A549 treated with AZD9567 at 1 μM for 4 hours (cell line): ENCODE measurements around the gene RAP1GAP2. TPM values are rescaled to one million over a fixed set of nuclear protein-coding genes. Genes with fewer than 3 reads are reported as not detected.

Experiments
- total RNA-seq: library from RNA; stranded (reverse); fragments of 200-300 nt; extraction: Qiagen RNA extraction; gene quantifications from 5 replicates; pipeline ENCODE4 v1.2.3, GENCODE V29; 2022; ENCODE audit not compliant: insufficient read depth

RAP1GAP2 gene
- total RNA-seq = 17.0 to 36.6 TPM (median 21.4 TPM) in 5 replicates

DNA sequence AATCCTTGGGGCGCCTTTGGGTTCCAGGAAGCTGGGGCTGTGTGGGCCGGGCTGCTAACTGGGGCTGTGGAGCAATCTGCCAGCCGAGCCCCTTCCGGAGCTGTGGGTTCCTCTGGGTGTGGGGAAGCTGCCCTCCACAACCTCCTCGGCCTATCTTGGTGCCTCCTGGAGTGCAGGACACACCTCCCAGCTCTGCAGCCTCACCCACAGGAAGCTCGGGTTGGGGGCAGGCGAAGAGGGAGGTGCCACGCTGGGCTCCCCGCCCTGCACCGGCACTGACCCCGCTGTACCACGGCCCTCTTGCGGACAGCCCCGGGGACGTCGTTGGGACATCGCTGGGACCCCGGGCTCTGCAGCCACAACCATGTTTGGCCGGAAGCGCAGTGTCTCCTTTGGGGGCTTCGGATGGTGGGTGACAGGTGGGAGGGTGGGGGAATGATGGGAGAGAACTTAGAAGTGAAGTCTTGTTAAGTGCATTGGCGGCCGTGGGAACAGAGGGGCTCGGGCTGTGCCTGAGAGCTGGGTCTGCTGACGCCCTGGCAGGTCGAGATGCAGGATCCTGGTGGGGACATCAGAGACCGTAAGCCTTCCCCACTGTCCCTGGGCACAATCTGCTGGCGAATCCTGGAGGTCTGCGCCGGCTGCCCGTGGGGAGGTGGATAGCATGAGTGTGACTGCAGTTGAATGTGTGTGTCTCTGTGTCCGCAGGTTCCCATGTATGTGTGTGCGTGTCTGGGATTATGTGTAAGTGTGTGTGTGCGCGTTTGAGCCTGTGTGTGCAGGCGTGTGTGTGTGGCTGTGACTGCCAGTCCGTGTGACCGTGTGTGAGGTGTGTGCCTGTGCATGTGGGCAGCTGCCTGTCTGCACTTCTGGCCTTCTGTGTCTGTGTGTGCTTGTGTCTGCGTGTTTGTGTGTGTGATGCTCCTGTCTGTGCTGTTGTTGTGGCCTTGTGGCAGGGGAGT is at the start of gene RAP1GAP2:
TSS of gene RAP1GAP2 (plus strand) at position 275 of the 962 bp plus-strand sequence. CDS start at position 365, 90 bp downstream.

DNA sequence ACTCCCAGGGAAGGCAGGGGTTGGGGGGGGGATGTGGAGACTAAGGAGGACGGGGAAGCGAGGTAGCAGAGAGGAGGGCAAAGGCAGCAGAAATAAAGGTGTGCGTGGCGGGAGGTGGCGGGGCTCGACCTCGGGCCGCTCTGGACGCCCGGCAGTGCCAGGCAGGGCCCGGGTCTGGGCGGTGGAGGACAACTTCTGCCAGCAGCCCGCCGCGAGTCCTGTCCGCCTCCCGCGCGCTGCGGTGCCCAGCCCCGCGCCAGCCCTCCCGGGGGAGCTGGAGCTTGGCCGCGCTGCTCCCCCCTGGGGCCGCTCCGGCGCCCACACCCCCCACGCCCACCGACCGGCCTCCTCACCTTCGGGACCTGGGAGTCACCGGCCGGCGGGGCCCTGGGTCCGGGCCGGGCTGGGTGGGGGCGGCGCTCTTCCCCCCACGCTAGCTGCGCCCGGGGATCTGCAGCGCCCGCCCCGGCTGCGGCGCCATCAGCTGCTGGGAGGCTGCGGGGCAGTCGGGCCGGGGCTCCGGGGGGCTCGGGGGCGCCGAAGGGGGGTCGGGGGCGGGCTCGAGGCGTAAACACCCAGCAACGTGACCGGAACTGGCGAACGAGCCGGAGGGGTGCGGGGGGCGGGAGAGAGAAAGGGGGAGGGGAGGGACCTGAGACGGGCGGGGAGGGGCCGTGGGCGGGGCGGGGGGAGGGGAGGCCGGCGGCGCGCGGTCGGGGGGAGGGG is 47.0 kb upstream of the RAP1GAP2 start, which contains the start of gene CCDC92B:
TSS of gene CCDC92B (minus strand) at position 595 of the 726 bp plus-strand sequence. CDS start 14,507 bp downstream, outside the sequence.

DNA sequence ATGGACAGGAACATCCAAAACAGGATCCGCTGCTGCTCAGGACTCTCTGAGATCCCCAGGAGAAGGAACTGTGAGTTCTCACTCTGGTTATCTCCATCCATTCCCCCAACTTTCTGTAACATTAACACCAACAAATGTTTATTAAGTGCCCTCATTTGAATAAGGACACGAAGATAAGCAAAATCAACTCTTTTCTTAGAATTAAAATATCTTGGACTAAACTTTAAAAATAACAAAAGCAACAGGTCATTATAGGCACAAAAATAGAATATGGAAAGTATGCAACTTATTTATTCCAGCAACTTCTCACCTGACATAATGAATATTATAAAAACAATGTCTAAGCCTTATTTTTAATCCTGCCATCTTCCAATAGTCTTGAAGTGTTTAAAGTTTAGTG is 267.3 kb downstream of the RAP1GAP2 start, which contains the start of gene OR1D5:
TSS of gene OR1D5 (minus strand) at position 101 of the 400 bp plus-strand sequence. CDS start at position 101, 0 bp downstream.

Other genes with a start within 250 kb of the RAP1GAP2 start
- gene PAFAH1B1, start 202.8 kb upstream of the RAP1GAP2 start, total RNA-seq = 185 to 253 TPM (median 197 TPM) in 5 replicates
- gene CLUH, start 84.7 kb upstream of the RAP1GAP2 start, total RNA-seq = 116 to 130 TPM (median 124 TPM) in 5 replicates
- 0.09 to 0.16 TPM (median 0.16 TPM) in 4 of 5 replicates, not detected in the other for gene CCDC92B, start 46.8 kb upstream of the RAP1GAP2 start, total RNA-seq